Thyroid gland (tissue), 4 donors: Measurements from ENCODE around the gene MYRFL.

ENCODE experiments used
- CTCF ChIP-seq, 6 experiments: fragments of 200-600 bp in 3 of 6; fragments of 450-650 bp in 3 of 6; sonication (generic) in 3 of 6; IDR thresholded peaks; one replicate each; pipeline ENCODE4 v1.5.1; 2016 to 2019; ENCODE audit warnings: antibody characterized with exemption in 6 of 6, mild to moderate bottlenecking in 2 of 6, inconsistent platforms in 1 of 6, moderate library complexity in 1 of 6
- POLR2A ChIP-seq, 2 donors: fragments of 450-650 bp; IDR thresholded peaks; one replicate each; pipeline ENCODE4 v1.6.1; 2017; ENCODE audit warnings: antibody characterized with exemption in 2 of 2, mild to moderate bottlenecking in 2 of 2, moderate library complexity in 1 of 2

DNA sequence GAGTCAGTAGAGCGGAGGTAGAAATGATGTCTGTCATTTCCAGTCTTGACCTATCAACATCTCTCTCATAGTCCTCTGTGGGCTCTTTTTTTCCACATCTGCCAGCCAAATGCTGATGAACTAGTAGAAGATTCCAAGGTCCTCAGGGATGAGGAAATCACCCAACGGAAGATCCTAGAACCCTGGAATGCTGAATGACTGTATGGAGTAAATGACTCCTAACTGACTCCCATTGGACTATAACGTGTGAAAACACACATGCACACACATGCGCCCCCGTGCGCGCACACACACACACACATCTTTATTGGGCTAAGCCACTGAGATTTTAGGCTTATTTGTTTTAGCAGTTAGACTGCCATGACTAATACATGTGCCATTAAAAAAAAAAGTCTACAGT lies 159.2 kb downstream of the MYRFL start:
- TF ChIP-seq CTCF (IDR thresholded peaks at IDR 0.05) (no peak), POLR2A (IDR thresholded peaks at IDR 0.05) (no peak)
